Spleen (tissue), 11 donors: Measurements from ENCODE around the gene OTUD1. TPM values are rescaled to one million over a fixed set of nuclear protein-coding genes. Genes with fewer than 3 reads are reported as not detected.

Source experiments
- DNase-seq: peaks from one replicate; pipeline ENCODE4 v3.0.0-alpha.2; 2020
- H3K27ac ChIP-seq, 8 donors: fragments of 200-600 bp; sonication (generic) in 7 of 8; 1 replicate in 4 of 8; 2 replicates in 4 of 8; pipeline versions ENCODE4 v1.5.0 to v1.8.0; 2016 to 2021; ENCODE audit warnings: inconsistent platforms in 4 of 8, mild to moderate bottlenecking in 4 of 8, moderate library complexity in 1 of 8
- H3K27me3 ChIP-seq, 7 donors: fragments of 200-600 bp; sonication (generic) in 6 of 7; replicated peaks in 1 of 7; 1 replicate in 4 of 7; 2 replicates in 3 of 7; pipeline versions ENCODE4 v1.5.0 to v1.8.0; 2016 to 2021; ENCODE audit warnings: inconsistent platforms in 3 of 7, mild to moderate bottlenecking in 1 of 7
- H3K36me3 ChIP-seq, 6 donors: fragments of 200-600 bp; sonication (generic) in 5 of 6; 1 replicate in 4 of 6; 2 replicates in 2 of 6; pipeline versions ENCODE4 v1.5.0 to v1.8.0; 2016 to 2021; ENCODE audit warnings: inconsistent platforms in 2 of 6
- H3K4me1 ChIP-seq, 6 donors: fragments of 200-600 bp; sonication (generic) in 5 of 6; 1 replicate in 3 of 6; 2 replicates in 3 of 6; pipeline versions ENCODE4 v1.5.0 to v1.8.0; 2016 to 2021; ENCODE audit warnings: inconsistent platforms in 3 of 6
- H3K4me3 ChIP-seq, 8 donors: fragments of 200-600 bp; sonication (generic) in 7 of 8; 1 replicate in 4 of 8; 2 replicates in 4 of 8; pipeline versions ENCODE4 v1.5.0 to v1.8.0; 2016 to 2021; ENCODE audit warnings: inconsistent platforms in 4 of 8, mild to moderate bottlenecking in 4 of 8, moderate library complexity in 2 of 8
- H3K9me3 ChIP-seq, 8 donors: fragments of 200-600 bp; sonication (generic) in 7 of 8; 1 replicate in 4 of 8; 2 replicates in 4 of 8; pipeline versions ENCODE4 v1.5.0 to v1.8.0; 2016 to 2021; ENCODE audit warnings: inconsistent platforms in 4 of 8
- CTCF ChIP-seq, 11 experiments: fragments of 200-600 bp in 7 of 11; fragments of 450-650 bp in 4 of 11; sonication (generic) in 4 of 11; IDR thresholded peaks in 8 of 11; conservative IDR thresholded peaks in 3 of 11; 1 replicate in 7 of 11; 2 replicates in 4 of 11; pipeline versions ENCODE4 v1.4.0 to v1.8.0; 2016 to 2021; ENCODE audit warnings: antibody characterized with exemption in 11 of 11, inconsistent platforms in 4 of 11, mild to moderate bottlenecking in 1 of 11
- POLR2A ChIP-seq, 3 donors: fragments of 450-650 bp; IDR thresholded peaks; one replicate each; pipeline ENCODE4 v1.5.1; 2017; ENCODE audit warnings: antibody characterized with exemption in 3 of 3, mild to moderate bottlenecking in 1 of 3
- POLR2AphosphoS5 ChIP-seq, 3 donors: sonication (generic); formaldehyde crosslinking; IDR thresholded peaks; one replicate each; pipeline ENCODE4 v1.5.1; 2017; ENCODE audit warnings: antibody characterized with exemption in 3 of 3
- WGBS, 5 donors: extraction: QIAGEN DNeasy Blood & Tissue Kit in 3 of 5; methylation state at CpG; one replicate each; pipeline versions ENCODE4 v1.1.5 to v1.1.7; 2013 to 2018; 5-methylcytosine and 5-hydroxymethylcytosine counted together
- intact Hi-C: fragments of 100-400 bp; cut with DNase I; formaldehyde crosslinking; loops from one replicate; pipeline ENCODE4 v1.15.0; 2023; ENCODE audit warnings: low total_unique reads
- polyA plus RNA-seq, 3 donors: library from polyadenylated mRNA; stranded (reverse); fragments of 200-250 nt; gene quantifications; one replicate each; pipeline ENCODE4 v1.2.1, GENCODE V29; 2013
- total RNA-seq, 7 donors: library from RNA; depleted of rRNA in 3 of 7; stranded (reverse); fragments of >200 nt in 3 of 7; fragmentation: NEBNext Ultra II Directional in 4 of 7; extraction: Animal tissue kit (Norgen Biotek cat#: 25700) in 4 of 7; gene quantifications; one replicate each; pipeline versions ENCODE4 v1.1.0 to v1.2.1, GENCODE V29; 2016 to 2021
- donor health status: healthy with polysubstance abuse.
- donor health status: DM: no; HTN: no; CAD: no; lungs with moderate emphysema.
- donor health status: DM: no; HTN: no; CAD: no.
- donor health status: Bipolar disorder and iron deficiency.
- donor health status: healthy.
- donor health status: DM: no; HTN: no; CAD: no.
- donor health status: DM: yes; HTN: yes; CAD: no.

The OTUD1 gene
- total and polyA plus RNA-seq, 10 donors = 11.7 to 34.4 (median 27.2) TPM

- no peaks in the 10 kb centered on the region for H3K36me3 ChIP-seq
- 88 to 99% (median 92%) methylated on average over 7 of the region's 7 CpGs for WGBS, 5 donors
Observed at GRCh38 chr10:23419655-23420329, 19.1 kb upstream of the OTUD1 start.

GRCh38 chr10:23421397-23421796 is 17.5 kb upstream of the OTUD1 start:
- DNase-seq = no peak
- intact Hi-C loops = no loop called here
- Histone ChIP-seq H3K27ac (no peak overlapping the region), H3K27me3 (no peaks in the 10 kb centered on the region), H3K36me3 (no peaks in the 10 kb centered on the region), H3K4me3 (no peak overlapping the region), H3K4me1 (no peaks in the 10 kb centered on the region), H3K9me3 (no peaks in the 10 kb centered on the region)
- 82 to 96% (median 88%) methylated on average over 1 of the region's 1 CpG for WGBS, 5 donors
- TF ChIP-seq POLR2AphosphoS5 (IDR thresholded peaks at IDR 0.05) (no peak), CTCF (IDR thresholded peaks at IDR 0.05 in 8 of 11, conservative IDR thresholded peaks at IDR 0.05 in 3 of 11) (no peak), POLR2A (IDR thresholded peaks at IDR 0.05) (no peak)

More at GRCh38 chr10:23419655-23420329, 19.1 kb upstream of the OTUD1 start:
- no peak overlapping the region for H3K4me3 ChIP-seq
- no peaks in the 10 kb centered on the region for H3K4me1 ChIP-seq
- H3K9me3 ChIP-seq = no peaks in the 10 kb centered on the region
- no peak for TF ChIP-seq CTCF (IDR thresholded peaks at IDR 0.05 in 8 of 11, conservative IDR thresholded peaks at IDR 0.05 in 3 of 11)
- no peak for TF ChIP-seq POLR2A (IDR thresholded peaks at IDR 0.05)
- TF ChIP-seq POLR2AphosphoS5 (IDR thresholded peaks at IDR 0.05) = no peak
- no peak overlapping the region for H3K27ac ChIP-seq
- H3K27me3 ChIP-seq = no peaks in the 10 kb centered on the region
- intact Hi-C loops = no loop called here
- no peak for DNase-seq

GRCh38 chr10:23422003-23422411 is 16.9 kb upstream of the OTUD1 start:
- no peak overlapping the region for H3K27ac ChIP-seq
- DNase-seq = no peak

More at GRCh38 chr10:23422003-23422411, 16.9 kb upstream of the OTUD1 start:
- intact Hi-C loops = no loop called here
- Histone ChIP-seq H3K4me3 (no peak overlapping the region), H3K4me1 (no peaks in the 10 kb centered on the region), H3K9me3 (no peaks in the 10 kb centered on the region), H3K27me3 (no peaks in the 10 kb centered on the region), H3K36me3 (no peaks in the 10 kb centered on the region)
- TF ChIP-seq POLR2A (IDR thresholded peaks at IDR 0.05) = no peak
- no peak for TF ChIP-seq CTCF (IDR thresholded peaks at IDR 0.05 in 8 of 11, conservative IDR thresholded peaks at IDR 0.05 in 3 of 11)
- no peak for TF ChIP-seq POLR2AphosphoS5 (IDR thresholded peaks at IDR 0.05)
- WGBS, 5 donors = 36 to 50% (median 38%) methylated on average over 2 of the region's 2 CpGs
